GOT3 (cell line): Measurements from ENCODE around the gene ZXDC.

ENCODE experiments used
- DNase-seq: peaks from one replicate; lab custom pipeline; 2025; ENCODE audit warnings: mixed read lengths; lab: John Stamatoyannopoulos, UW

ZXDC gene

GRCh38 chr3:126510308-126510910 lies 34.7 kb upstream of the ZXDC start:
- DNase-seq = no peak

GRCh38 chr3:126509597-126510307 lies 34.1 kb upstream of the ZXDC start:
- DNase-seq = no peak

- no peak for DNase-seq
Measured at GRCh38 chr3:126508564-126508964, 32.9 kb upstream of the ZXDC start.

GRCh38 chr3:126507886-126508285 lies 32.2 kb upstream of the ZXDC start:
- no peak for DNase-seq

- DNase-seq = no peak
Measured at GRCh38 chr3:126503701-126504100, 28.0 kb upstream of the ZXDC start.

GRCh38 chr3:126502656-126503055 lies 27.0 kb upstream of the ZXDC start:
- no peak for DNase-seq

- no peak for DNase-seq
Measured at GRCh38 chr3:126501736-126502135, 26.0 kb upstream of the ZXDC start.

- no peak for DNase-seq
Measured at GRCh38 chr3:126501054-126501453, 25.4 kb upstream of the ZXDC start.

- no peak for DNase-seq
Measured at GRCh38 chr3:126500016-126500415, 24.3 kb upstream of the ZXDC start.

GRCh38 chr3:126499401-126499800 lies 23.7 kb upstream of the ZXDC start:
- no peak for DNase-seq

GRCh38 chr3:126498929-126499328 lies 23.2 kb upstream of the ZXDC start:
- no peak for DNase-seq

- no peak for DNase-seq
Measured at GRCh38 chr3:126498461-126498860, 22.8 kb upstream of the ZXDC start.

GRCh38 chr3:126497956-126498355 lies 22.3 kb upstream of the ZXDC start:
- no peak for DNase-seq

- DNase-seq = no peak
Measured at GRCh38 chr3:126496894-126497850, 21.5 kb upstream of the ZXDC start.

- no peak for DNase-seq
Measured at GRCh38 chr3:126495786-126496185, 20.1 kb upstream of the ZXDC start.

- DNase-seq = no peak
Measured at GRCh38 chr3:126494970-126495230, 19.2 kb upstream of the ZXDC start.

- DNase-seq = no peak
Measured at GRCh38 chr3:126494204-126494969, 18.7 kb upstream of the ZXDC start.

GRCh38 chr3:126493739-126494138 lies 18.0 kb upstream of the ZXDC start:
- no peak for DNase-seq

- no peak for DNase-seq
Measured at GRCh38 chr3:126493051-126493450, 17.4 kb upstream of the ZXDC start.

GRCh38 chr3:126491221-126492013 lies 15.7 kb upstream of the ZXDC start:
- no peak for DNase-seq

- no peak for DNase-seq
Measured at GRCh38 chr3:126490619-126491018, 14.9 kb upstream of the ZXDC start.
